Activated naive CD4-positive, alpha-beta T cell treated with anti-CD3 and anti-CD28 coated beads, Interleukin-2, amount 50 U/mL, for 72 hours (primary cell): ENCODE results near the gene CFAP68. TPM values are rescaled to one million over a fixed set of nuclear protein-coding genes. Genes with fewer than 3 reads are reported as not detected.

Source experiments
- ATAC-seq, 2 donors: fragments of 150-1000 bp; cut with Tn5 transposase; 2 replicates each; pipeline ENCODE4 v1.10.0; 2021; ENCODE audit warnings: mild to moderate bottlenecking in 2 of 2, moderate library complexity in 2 of 2
- DNase-seq, 2 donors: peaks; one replicate each; pipeline ENCODE4 v3.0.0; 2021 to 2022; ENCODE audit warnings: low spot score in 2 of 2
- H3K27ac Mint-ChIP-seq, 2 donors: one replicate each; pipeline ENCODE4 v1.8.0; 2022; ENCODE audit warnings: mild to moderate bottlenecking in 2 of 2, mixed read lengths in 2 of 2
- H3K36me3 Mint-ChIP-seq, 2 donors: one replicate each; pipeline ENCODE4 v1.8.0; 2022; ENCODE audit warnings: mixed read lengths in 2 of 2
- H3K9me3 Mint-ChIP-seq, 2 donors: one replicate each; pipeline ENCODE4 v1.8.0; 2022; ENCODE audit warnings: mixed read lengths in 2 of 2
- total RNA-seq, 2 donors: library from RNA; stranded (reverse); gene quantifications; one replicate each; pipeline ENCODE4 v1.2.3, GENCODE V29; 2022

Gene CFAP68
- total RNA-seq, result 10 to 100 TPM; 30.8 to 35.7 TPM

DNA sequence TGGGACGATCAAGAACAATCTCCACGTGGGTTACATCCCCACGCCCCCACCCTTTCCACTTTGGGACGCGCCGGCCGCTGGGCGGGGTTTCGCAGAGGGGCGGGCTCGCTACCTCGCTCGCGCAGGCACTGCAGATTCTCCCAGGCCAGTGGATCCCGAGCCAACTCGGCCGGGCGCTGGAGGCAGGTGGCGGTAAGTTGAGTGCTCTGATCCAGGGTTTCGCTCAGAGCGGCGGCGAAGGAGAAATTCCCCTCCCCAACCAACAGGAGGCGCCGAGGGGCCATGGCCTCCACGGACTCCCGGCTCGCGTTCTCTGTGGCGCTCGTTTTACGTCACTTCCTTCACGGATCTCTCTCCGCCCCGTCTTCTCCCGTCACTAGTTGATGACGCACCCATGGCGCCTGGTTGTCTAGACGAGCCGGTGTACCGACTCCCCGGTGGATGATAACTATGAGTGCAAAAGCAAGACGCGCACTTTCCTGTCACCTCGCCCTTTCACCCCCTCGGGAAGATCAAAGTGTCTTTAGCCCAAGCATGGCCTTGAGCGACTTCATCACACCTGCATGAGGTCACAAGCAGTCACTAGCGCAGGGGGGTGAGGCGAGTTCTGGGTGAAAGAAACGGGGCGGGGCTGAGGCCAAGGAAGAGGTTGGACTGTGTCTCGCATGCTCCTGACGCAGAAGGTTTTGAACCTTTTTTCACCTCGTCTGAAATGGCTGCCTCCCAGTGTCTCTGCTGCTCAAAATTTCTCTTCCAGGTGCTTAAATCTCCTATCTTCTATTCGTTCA lies at the start of gene CFAP68, which contains the start of gene FDXACB1:
Gene CFAP68, plus strand, starts transcription at position 693 of the 788 bp plus-strand sequence. Its CDS starts 20 bp downstream, at position 713.
Gene FDXACB1, minus strand, starts transcription at position 317 of the 788 bp plus-strand sequence. Its CDS starts 33 bp downstream, at position 284.
- peak; percentile 94 to 96 for DNase-seq
- peaks cover 8 to 15% of the 10 kb centered on the region in 2 donors for H3K36me3 Mint-ChIP-seq

GRCh38 chr11:111833524-111833923 lies 45.8 kb upstream of the CFAP68 start:
- DNase-seq (no peak), ATAC-seq (no peak)
- Mint-ChIP-seq H3K36me3 (peaks cover 6% of the 10 kb centered on the region in 2 donors), H3K9me3 (no peaks in the 10 kb centered on the region), H3K27ac (no peak overlapping the region)

More for the DNA sequence above, at the start of gene CFAP68, which contains the start of gene FDXACB1:
- Mint-ChIP-seq H3K27ac (peak within 1 kb of the TSS; percentile 98 to 100), H3K9me3 (peaks cover 0 to 4% of the 10 kb centered on the region in 2 donors)
- peak; percentile 93 to 94 for ATAC-seq

DNA sequence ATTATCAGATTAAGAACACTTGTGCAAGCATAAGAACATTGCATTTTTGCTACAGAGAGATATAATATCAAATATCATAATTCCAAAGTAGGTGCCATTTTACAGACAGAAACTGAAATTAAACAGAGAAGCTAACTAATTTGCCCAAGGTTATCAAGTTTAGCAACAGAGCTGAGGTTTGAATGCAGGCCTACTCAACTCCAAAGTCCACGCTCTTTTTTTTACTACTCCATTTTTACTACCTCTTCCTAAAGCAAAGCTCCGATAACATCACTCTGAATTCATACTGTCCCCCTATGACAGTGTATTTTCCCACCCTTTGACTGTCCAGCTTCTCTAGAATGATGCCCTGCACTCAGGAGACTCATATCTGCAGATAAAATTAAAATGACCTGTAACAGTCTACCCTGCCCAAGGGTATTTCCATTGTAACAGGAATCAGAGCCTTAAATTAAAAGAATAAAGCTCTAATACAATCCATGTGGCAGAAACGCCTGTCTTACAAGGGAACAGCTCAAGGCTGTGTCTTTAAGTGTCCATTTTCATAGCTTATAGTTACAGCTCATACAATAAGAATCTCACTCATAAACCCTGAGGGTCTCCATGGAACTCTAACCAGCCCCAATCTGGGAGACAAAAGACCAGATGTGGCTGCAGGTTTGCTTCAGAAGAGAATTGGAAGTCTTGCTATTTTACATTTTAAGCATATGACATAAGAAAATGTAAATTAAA lies 44.7 kb upstream of the CFAP68 start:
- H3K27ac Mint-ChIP-seq, result no peak overlapping the region
- DNase-seq (no peak), ATAC-seq (no peak)

DNA sequence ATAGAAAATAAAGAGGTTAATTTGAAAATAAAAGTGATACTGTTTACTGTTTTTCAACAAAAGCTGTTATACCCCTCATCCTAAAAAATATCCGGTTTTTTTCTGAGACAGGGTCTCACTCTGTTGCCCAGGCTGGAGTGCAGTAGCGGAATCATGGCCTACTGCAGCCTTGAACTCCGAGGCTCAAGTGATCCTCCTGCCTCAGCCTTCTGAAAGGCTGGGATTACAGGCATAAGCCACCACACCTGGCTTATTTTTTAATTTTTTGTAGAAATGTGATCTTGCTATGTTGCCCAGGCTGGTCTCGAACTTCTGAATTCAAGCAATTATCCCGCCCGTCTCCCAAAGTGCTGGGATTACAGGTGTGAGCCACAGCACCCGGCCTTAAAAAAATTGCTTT lies 43.7 kb upstream of the CFAP68 start:
- Mint-ChIP-seq H3K27ac (no peak overlapping the region), H3K36me3 (peaks cover under 1 to 6% of the 10 kb centered on the region in 2 donors), H3K9me3 (no peaks in the 10 kb centered on the region)
- DNase-seq (no peak), ATAC-seq (no peak)

More for the DNA sequence above, 44.7 kb upstream of the CFAP68 start:
- H3K9me3 Mint-ChIP-seq, result no peaks in the 10 kb centered on the region
- H3K36me3 Mint-ChIP-seq, result peaks cover 6% of the 10 kb centered on the region in 2 donors

DNA sequence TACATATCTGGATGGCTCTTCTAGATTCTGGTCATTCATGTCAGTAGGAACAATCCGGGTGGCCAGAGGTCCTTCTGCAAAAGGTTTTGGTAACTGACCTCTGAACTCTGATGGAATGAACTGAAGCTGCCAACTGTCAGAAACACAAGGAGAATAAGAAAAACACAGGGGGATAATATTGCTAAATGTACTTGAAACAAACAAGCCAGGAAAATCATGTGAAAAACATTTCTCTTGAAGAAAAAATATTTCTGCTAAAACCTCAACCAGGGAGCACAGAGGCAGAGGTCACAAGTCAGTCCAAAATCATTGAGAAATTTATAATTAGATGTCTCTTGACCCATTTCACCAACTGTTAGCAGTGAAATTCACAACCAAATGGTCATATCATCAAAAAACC lies 43.2 kb upstream of the CFAP68 start:
- Mint-ChIP-seq H3K27ac (no peak overlapping the region), H3K36me3 (peaks cover 0 to 6% of the 10 kb centered on the region in 2 donors), H3K9me3 (no peaks in the 10 kb centered on the region)
- ATAC-seq (no peak), DNase-seq (no peak)

DNA sequence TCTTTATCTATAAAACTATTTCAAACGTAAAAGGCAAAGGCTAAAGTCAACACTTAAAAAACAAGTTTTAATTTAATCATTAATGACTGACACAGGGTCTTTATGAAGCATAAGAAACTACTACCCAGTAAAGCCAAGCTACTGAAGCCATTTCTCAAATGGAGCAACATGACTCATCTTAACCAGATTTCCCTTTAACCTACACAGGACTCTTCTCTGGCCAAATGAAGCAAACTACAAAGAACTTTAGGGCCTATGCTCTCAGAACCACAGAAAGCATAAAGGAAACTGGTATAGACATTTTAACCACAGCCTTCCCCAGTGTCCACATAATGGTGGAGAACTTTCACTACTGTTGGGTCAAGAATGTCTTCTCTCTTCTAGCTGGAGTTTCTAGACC lies 42.6 kb upstream of the CFAP68 start:
- peak; percentile 24 to 71 for ATAC-seq
- no peak for DNase-seq
- no peaks in the 10 kb centered on the region for H3K9me3 Mint-ChIP-seq
- H3K36me3 Mint-ChIP-seq, result peaks cover 0 to 6% of the 10 kb centered on the region in 2 donors
- H3K27ac Mint-ChIP-seq, result no peak overlapping the region

DNA sequence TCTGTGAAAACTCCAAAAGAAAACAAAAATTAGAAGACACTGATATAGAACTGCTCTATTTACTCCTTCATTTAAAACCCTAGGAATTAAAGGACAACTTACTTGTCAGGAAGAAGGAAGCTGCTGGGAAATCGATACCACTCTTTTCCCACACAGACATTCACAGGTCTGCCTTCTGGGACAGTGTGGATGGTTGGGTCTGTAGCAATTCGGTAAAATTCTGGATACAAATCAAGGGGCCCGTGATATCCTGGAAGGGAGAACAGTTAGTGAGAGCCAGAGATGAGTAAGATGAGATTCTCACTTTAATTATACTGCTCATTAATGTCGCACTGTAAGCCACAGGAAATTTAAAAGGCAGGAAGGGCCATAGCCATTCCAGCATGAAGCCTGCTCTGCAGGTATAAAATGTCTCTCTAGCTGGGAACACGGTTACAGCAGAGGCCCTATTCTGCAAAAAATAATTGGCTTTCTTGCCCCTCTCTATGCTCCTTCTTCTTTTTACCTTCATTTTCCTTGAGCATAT lies 41.9 kb upstream of the CFAP68 start:
- peaks cover 0 to 6% of the 10 kb centered on the region in 2 donors for H3K36me3 Mint-ChIP-seq
- no peaks in the 10 kb centered on the region for H3K9me3 Mint-ChIP-seq
- no peak overlapping the region for H3K27ac Mint-ChIP-seq
- DNase-seq, result no peak
- ATAC-seq, result no peak

GRCh38 chr11:111838054-111838453 lies 41.3 kb upstream of the CFAP68 start:
- no peak for DNase-seq
- ATAC-seq, result no peak
- no peak overlapping the region for H3K27ac Mint-ChIP-seq
- H3K9me3 Mint-ChIP-seq, result no peaks in the 10 kb centered on the region
- peaks cover 0 to 6% of the 10 kb centered on the region in 2 donors for H3K36me3 Mint-ChIP-seq

DNA sequence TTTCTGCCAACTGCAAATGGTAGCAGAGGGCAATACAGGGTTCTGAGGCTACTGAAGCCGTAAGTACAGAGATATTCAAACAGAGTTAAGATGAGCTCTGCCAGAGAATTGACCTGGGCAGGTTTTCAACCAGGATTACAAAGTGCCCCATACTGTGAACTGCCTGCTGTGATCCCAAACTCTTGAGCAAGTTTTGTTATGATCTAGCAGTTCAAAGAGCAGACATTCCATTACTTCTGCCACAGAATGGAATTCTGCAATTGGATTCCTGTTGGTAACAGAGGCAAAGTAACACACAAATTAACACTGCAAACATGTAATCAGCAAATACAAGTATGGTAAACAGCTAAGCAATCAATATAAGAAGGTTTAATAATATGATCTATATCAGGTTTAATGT lies 39.2 kb upstream of the CFAP68 start:
- Mint-ChIP-seq H3K9me3 (no peaks in the 10 kb centered on the region), H3K27ac (no peak overlapping the region), H3K36me3 (peaks cover 0 to 6% of the 10 kb centered on the region in 2 donors)
- ATAC-seq (no peak), DNase-seq (no peak)

- Mint-ChIP-seq H3K36me3 (no peaks in the 10 kb centered on the region), H3K27ac (no peak overlapping the region), H3K9me3 (no peaks in the 10 kb centered on the region)
- DNase-seq, result peak; percentile 66 to 85
- ATAC-seq, result peak; percentile 89 to 92
Observed at GRCh38 chr11:111841370-111842053, 37.8 kb upstream of the CFAP68 start.

DNA sequence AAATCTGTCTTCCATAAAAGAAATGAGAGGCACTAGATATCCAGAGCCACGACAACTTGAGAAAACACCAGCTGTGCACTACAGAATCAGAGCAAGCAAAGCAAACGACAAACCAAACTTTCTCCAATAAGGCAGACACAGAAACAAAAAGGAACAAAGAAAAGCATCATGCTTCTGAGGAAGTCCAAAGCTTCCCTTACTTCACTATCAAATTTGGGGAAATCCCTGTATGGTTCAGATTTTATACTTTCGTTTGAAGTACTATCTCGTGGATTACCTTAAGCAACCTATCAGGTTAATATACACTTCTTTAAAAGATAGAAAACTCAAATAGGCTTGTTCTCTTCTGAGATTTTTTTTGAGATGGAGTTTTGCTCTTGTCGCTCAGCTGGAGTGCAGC lies 35.7 kb upstream of the CFAP68 start:
- Mint-ChIP-seq H3K27ac (no peak overlapping the region), H3K9me3 (no peaks in the 10 kb centered on the region), H3K36me3 (no peaks in the 10 kb centered on the region)
- no peak for DNase-seq
- ATAC-seq, result no peak

DNA sequence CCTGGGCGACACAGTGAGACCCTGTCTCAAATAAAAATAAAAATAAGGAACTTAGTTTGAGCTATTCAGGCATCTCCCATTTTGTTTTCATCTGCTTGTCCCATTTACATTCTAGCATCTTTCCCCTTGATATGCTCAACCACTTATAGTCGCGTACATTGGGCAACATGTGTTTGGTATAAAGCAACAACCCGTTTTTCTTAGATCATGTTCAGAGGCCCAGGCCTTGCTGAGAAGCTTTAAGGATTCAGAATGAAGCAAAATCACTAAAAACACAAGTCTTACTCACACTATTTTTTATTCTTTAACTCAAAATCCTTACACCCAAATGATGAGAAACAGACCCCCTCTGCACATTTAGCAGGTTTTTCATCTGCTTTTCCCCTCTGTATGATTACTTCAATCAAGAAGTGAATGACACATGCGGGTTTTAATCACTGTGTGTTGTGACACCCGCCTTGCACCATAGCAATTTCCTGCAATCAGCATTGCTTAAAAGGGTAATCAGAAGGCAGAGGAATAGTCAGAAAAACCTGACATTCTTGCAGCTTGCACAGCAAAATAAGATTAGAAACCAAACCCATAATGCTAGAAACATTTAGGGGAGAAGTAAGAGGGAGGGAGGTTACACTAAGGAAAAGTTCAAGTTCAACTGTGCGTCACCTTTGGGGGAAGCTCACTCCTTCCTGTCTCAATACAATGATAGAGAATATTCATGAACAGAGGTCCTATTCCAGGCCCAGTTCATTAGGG lies 33.9 kb upstream of the CFAP68 start:
- no peak overlapping the region for H3K27ac Mint-ChIP-seq
- H3K36me3 Mint-ChIP-seq, result no peaks in the 10 kb centered on the region
- H3K9me3 Mint-ChIP-seq, result no peaks in the 10 kb centered on the region
- no peak for DNase-seq
- ATAC-seq, result no peak

- Mint-ChIP-seq H3K27ac (no peak overlapping the region), H3K9me3 (no peaks in the 10 kb centered on the region), H3K36me3 (no peaks in the 10 kb centered on the region)
- ATAC-seq (no peak), DNase-seq (no peak)
Observed at GRCh38 chr11:111846063-111846462, 33.3 kb upstream of the CFAP68 start.

- Mint-ChIP-seq H3K36me3 (no peaks in the 10 kb centered on the region), H3K27ac (no peak overlapping the region), H3K9me3 (no peaks in the 10 kb centered on the region)
- ATAC-seq, result no peak
- no peak for DNase-seq
Observed at GRCh38 chr11:111846636-111847035, 32.7 kb upstream of the CFAP68 start.

GRCh38 chr11:111849631-111850030 lies 29.7 kb upstream of the CFAP68 start:
- ATAC-seq (no peak), DNase-seq (no peak)
- H3K36me3 Mint-ChIP-seq, result peaks cover 2 to 9% of the 10 kb centered on the region in 2 donors
- H3K27ac Mint-ChIP-seq, result no peak overlapping the region
- H3K9me3 Mint-ChIP-seq, result no peaks in the 10 kb centered on the region

- no peak for DNase-seq
- Mint-ChIP-seq H3K9me3 (no peaks in the 10 kb centered on the region), H3K36me3 (peaks cover 9% of the 10 kb centered on the region in 2 donors), H3K27ac (no peak overlapping the region)
- no peak for ATAC-seq
Observed at GRCh38 chr11:111851067-111851466, 28.3 kb upstream of the CFAP68 start.
